Stimulated activated naive CD4-positive, alpha-beta T cell (primary cell): Measurements from ENCODE around the gene TRPT1.

Source experiments
- DNase-seq, 6 experiments: peaks; one replicate each; lab custom pipeline; 2025; lab: John Stamatoyannopoulos, UW

The TRPT1 gene

DNA sequence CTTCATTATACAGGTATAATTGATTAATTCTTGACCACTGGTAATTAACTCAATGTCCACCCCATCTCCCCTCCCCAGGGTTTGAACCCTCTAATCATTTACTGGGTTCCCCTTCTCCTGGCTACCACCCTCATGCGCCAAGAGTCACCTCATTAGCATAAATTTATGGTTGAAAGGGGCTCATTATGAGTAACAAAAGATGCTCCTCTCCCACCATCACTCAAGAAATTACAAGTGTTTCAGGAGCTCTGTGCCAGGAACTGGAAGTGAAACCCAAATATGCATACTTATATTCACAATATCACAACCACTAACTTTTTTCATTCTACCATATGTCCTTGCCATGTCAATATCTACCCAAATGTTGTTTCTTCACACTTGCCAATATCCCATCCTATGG, 47.8 kb downstream of the TRPT1 start:
- DNase-seq = no peak

GRCh38 chr11:64176751-64177150, 49.2 kb downstream of the TRPT1 start:
- no peak for DNase-seq
